Neural cell (in vitro differentiated cells): ENCODE data around the gene PECR. TPM values are rescaled to one million over a fixed set of nuclear protein-coding genes. Genes with fewer than 3 reads are reported as not detected.

Experiments
- H2AFZ ChIP-seq: fragments of 200-600, 300-800 bp; sonication (generic), shearing (Covaris generic); 2 replicates; pipeline ENCODE4 v1.6.0; 2014; ENCODE audit warnings: low read depth, mild to moderate bottlenecking, antibody characterized with exemption, low read length, moderate library complexity
- H3F3A ChIP-seq: fragments of 200-600 bp; shearing (Covaris generic); 2 replicates; pipeline ENCODE4 v1.6.1; 2016; ENCODE audit warnings: mild to moderate bottlenecking, moderate library complexity, mixed read lengths, antibody characterized with exemption, low read length; ENCODE audit not compliant: insufficient read depth, poor library complexity, severe bottlenecking
- H3K27ac ChIP-seq: fragments of 200-600, 300-800 bp; sonication (generic), shearing (Covaris generic); 2 replicates; pipeline ENCODE4 v1.5.1; 2014; ENCODE audit warnings: mild to moderate bottlenecking, low read length, moderate library complexity
- H3K27me3 ChIP-seq: fragments of 300-800, 200-600 bp; sonication (generic), shearing (Covaris generic); 2 replicates; pipeline ENCODE4 v1.6.0; 2014; ENCODE audit warnings: mild to moderate bottlenecking, low read depth, low read length, moderate library complexity; ENCODE audit not compliant: insufficient read depth
- H3K36me3 ChIP-seq: fragments of 300-800, 200-600 bp; sonication (generic), shearing (Covaris generic); 2 replicates; pipeline ENCODE4 v1.5.1; 2014; ENCODE audit warnings: mild to moderate bottlenecking, antibody characterized with exemption, low read length, moderate library complexity; ENCODE audit not compliant: insufficient read depth
- H3K4me2 ChIP-seq: fragments of 300-800, 200-600 bp; sonication (generic), shearing (Covaris generic); 2 replicates; pipeline ENCODE4 v1.6.0; 2014; ENCODE audit warnings: mild to moderate bottlenecking, low read length
- H3K4me3 ChIP-seq: fragments of 300-800, 200-600 bp; sonication (generic), shearing (Covaris generic); 2 replicates; pipeline ENCODE4 v1.5.1; 2014; ENCODE audit warnings: mild to moderate bottlenecking, low read length, moderate library complexity
- H3K79me2 ChIP-seq: fragments of 200-600 bp; shearing (Covaris generic); replicated peaks from 2 replicates; pipeline ENCODE4 v1.6.0; 2014; ENCODE audit warnings: mild to moderate bottlenecking, low read length, moderate library complexity; ENCODE audit not compliant: insufficient read depth
- H3K9ac ChIP-seq: fragments of 300-800, 200-600 bp; sonication (generic), shearing (Covaris generic); 2 replicates; pipeline ENCODE4 v1.6.1; 2016; ENCODE audit warnings: mild to moderate bottlenecking, low read length, mixed read lengths
- H3K9me2 ChIP-seq: fragments of 200-600 bp; shearing (Covaris generic); 2 replicates; pipeline ENCODE4 v1.6.1; 2016; ENCODE audit warnings: mild to moderate bottlenecking, low read length, mixed read lengths; ENCODE audit not compliant: insufficient read depth
- H3K9me3 ChIP-seq: fragments of 200-600, 300-800 bp; sonication (generic), shearing (Covaris generic); 2 replicates; pipeline ENCODE4 v1.6.1; 2016; ENCODE audit warnings: mild to moderate bottlenecking, mixed run types, low read length, moderate library complexity, mixed read lengths
- H4K20me1 ChIP-seq: fragments of 200-600 bp; shearing (Covaris generic); 2 replicates; pipeline ENCODE4 v1.6.1; 2016; ENCODE audit warnings: mild to moderate bottlenecking, mixed run types; ENCODE audit not compliant: insufficient read depth
- EP300 ChIP-seq: fragments of 450-650 bp; conservative IDR thresholded peaks from 2 replicates; pipeline ENCODE4 v1.6.1; 2014; ENCODE audit warnings: antibody characterized with exemption, mild to moderate bottlenecking, moderate library complexity; ENCODE audit not compliant: poor library complexity, severe bottlenecking
- EZH2 ChIP-seq: fragments of 200-600, 300-800 bp; shearing (Covaris generic), sonication (generic); IDR thresholded peaks from 2 replicates; pipeline ENCODE4 v1.6.1; 2014; ENCODE audit warnings: antibody characterized with exemption, low read length, borderline replicate concordance, mild to moderate bottlenecking; ENCODE audit not compliant: insufficient read depth, poor library complexity, severe bottlenecking
- MXI1 ChIP-seq: fragments of 450-650 bp; conservative IDR thresholded peaks from 2 replicates; pipeline ENCODE4 v1.6.1; 2014; ENCODE audit warnings: antibody characterized with exemption, mild to moderate bottlenecking; ENCODE audit not compliant: poor library complexity, severe bottlenecking
- POLR2AphosphoS5 ChIP-seq: IDR thresholded peaks from 2 replicates; pipeline ENCODE4 v1.6.1; 2012
- RAD21 ChIP-seq: fragments of 450-650 bp; conservative IDR thresholded peaks from 2 replicates; pipeline ENCODE4 v1.6.1; 2014; ENCODE audit warnings: antibody characterized with exemption, mild to moderate bottlenecking, moderate library complexity
- REST ChIP-seq: IDR thresholded peaks from 2 replicates; pipeline ENCODE4 v1.6.1; 2012; ENCODE audit warnings: borderline replicate concordance
- SMC3 ChIP-seq: fragments of 450-650 bp; conservative IDR thresholded peaks from 2 replicates; pipeline ENCODE4 v1.6.1; 2014; ENCODE audit warnings: antibody characterized with exemption, mild to moderate bottlenecking, moderate library complexity; ENCODE audit not compliant: poor library complexity
- TAF1 ChIP-seq: IDR thresholded peaks from 2 replicates; pipeline ENCODE4 v1.6.1; 2012; ENCODE audit warnings: low read depth
- polyA plus RNA-seq: library from polyadenylated mRNA; depleted of rRNA; stranded (reverse); fragments of >200 nt; gene quantifications from 2 replicates; pipeline ENCODE4 v1.2.3, GENCODE V29; 2014
- TF ChIP-seq, protein P1 (sequence below): fragments of 450-650 bp; IDR thresholded peaks from 2 replicates; pipeline ENCODE4 v1.5.1; 2014; ENCODE audit warnings: antibody characterized with exemption, mild to moderate bottlenecking, moderate library complexity; ENCODE audit not compliant: poor library complexity, severe bottlenecking

The PECR gene
- polyA plus RNA-seq, 1 donor from 2014 or later: 22.1 TPM

DNA sequence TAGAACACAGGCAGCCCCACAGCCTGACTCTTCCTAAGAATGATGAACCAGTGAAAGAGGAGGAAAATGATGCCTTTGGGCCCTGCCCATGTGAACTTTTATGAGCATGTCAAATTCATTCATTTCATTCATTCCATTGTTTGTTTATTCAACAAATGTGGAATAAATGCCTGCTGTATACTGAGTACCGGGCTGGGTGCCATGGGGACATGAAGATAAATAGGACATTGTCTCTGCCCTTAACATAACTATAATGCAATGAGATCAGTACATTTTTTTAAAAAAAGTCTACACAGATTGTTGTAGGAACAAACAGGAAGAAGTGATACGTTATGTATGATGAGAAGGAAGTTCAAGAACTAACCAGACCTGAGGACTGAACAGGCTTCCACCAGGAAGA lies 83.0 kb downstream of the PECR start:
- no peaks in the 10 kb centered on the region for H3K9me3 ChIP-seq
- no peak overlapping the region for H3K9ac ChIP-seq
- H3K27ac ChIP-seq: no peak overlapping the region
- H3K4me3 ChIP-seq: no peak overlapping the region
- no peak overlapping the region for H2AFZ ChIP-seq
- H3K4me2 ChIP-seq: no peak overlapping the region
- H3F3A ChIP-seq: no peaks in the 10 kb centered on the region
- no peaks in the 10 kb centered on the region for H3K9me2 ChIP-seq
- no peaks in the 10 kb centered on the region for H3K79me2 ChIP-seq
- no peaks in the 10 kb centered on the region for H3K36me3 ChIP-seq
- no peaks in the 10 kb centered on the region for H3K27me3 ChIP-seq
- TF ChIP-seq MXI1 (no peak), SMC3 (no peak), TAF1 (no peak), EP300 (no peak), EZH2 (no peak), POLR2AphosphoS5 (no peak), RAD21 (no peak), REST (no peak)
- TF ChIP-seq, protein P1, sequence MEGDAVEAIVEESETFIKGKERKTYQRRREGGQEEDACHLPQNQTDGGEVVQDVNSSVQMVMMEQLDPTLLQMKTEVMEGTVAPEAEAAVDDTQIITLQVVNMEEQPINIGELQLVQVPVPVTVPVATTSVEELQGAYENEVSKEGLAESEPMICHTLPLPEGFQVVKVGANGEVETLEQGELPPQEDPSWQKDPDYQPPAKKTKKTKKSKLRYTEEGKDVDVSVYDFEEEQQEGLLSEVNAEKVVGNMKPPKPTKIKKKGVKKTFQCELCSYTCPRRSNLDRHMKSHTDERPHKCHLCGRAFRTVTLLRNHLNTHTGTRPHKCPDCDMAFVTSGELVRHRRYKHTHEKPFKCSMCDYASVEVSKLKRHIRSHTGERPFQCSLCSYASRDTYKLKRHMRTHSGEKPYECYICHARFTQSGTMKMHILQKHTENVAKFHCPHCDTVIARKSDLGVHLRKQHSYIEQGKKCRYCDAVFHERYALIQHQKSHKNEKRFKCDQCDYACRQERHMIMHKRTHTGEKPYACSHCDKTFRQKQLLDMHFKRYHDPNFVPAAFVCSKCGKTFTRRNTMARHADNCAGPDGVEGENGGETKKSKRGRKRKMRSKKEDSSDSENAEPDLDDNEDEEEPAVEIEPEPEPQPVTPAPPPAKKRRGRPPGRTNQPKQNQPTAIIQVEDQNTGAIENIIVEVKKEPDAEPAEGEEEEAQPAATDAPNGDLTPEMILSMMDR: no peak
- no peaks in the 10 kb centered on the region for H4K20me1 ChIP-seq

GRCh38 chr2:215997219-215997618 lies 84.4 kb downstream of the PECR start:
- Histone ChIP-seq H3K9me2 (no peaks in the 10 kb centered on the region), H3K9me3 (no peaks in the 10 kb centered on the region), H3K27me3 (no peaks in the 10 kb centered on the region), H3K4me2 (no peak overlapping the region), H4K20me1 (no peaks in the 10 kb centered on the region), H3K27ac (no peak overlapping the region), H3K9ac (no peak overlapping the region), H3K79me2 (no peaks in the 10 kb centered on the region), H3K4me3 (no peak overlapping the region), H3K36me3 (no peaks in the 10 kb centered on the region), H3F3A (no peaks in the 10 kb centered on the region), H2AFZ (no peak overlapping the region)
- no peak for TF ChIP-seq POLR2AphosphoS5
- TF ChIP-seq, protein P1: no peak
- no peak for TF ChIP-seq SMC3
- TF ChIP-seq EP300: no peak
- no peak for TF ChIP-seq REST
- TF ChIP-seq RAD21: no peak
- no peak for TF ChIP-seq TAF1
- no peak for TF ChIP-seq MXI1
- no peak for TF ChIP-seq EZH2
